Measurements from ENCODE around the gene KIZ. TPM values are rescaled to one million over a fixed set of nuclear protein-coding genes. Genes with fewer than 3 reads are reported as not detected.

The KIZ gene
- total RNA-seq, 2 donors from 2014 or later, result 16.1 to 30.4 TPM

- Histone ChIP-seq H3K27me3 (no peaks in the 10 kb centered on the region), H3K4me3 (no peak overlapping the region), H3K27ac (no peak overlapping the region), H3K9me3 (no peaks in the 10 kb centered on the region), H3K36me3 (no peaks in the 10 kb centered on the region), H3K4me1 (no peaks in the 10 kb centered on the region)
- DNase-seq (ENCODE audit: low spot score), result no peak
- TF ChIP-seq CTCF (IDR thresholded peaks at IDR 0.05), result no peak
These were observed 7.7 kb upstream of the KIZ start for GRCh38 chr20:21118138-21118537.

GRCh38 chr20:21118782-21119181 is 7.1 kb upstream of the KIZ start:
- Histone ChIP-seq H3K27ac (no peak overlapping the region), H3K4me1 (no peaks in the 10 kb centered on the region), H3K9me3 (no peaks in the 10 kb centered on the region), H3K36me3 (no peaks in the 10 kb centered on the region), H3K4me3 (no peak overlapping the region), H3K27me3 (no peaks in the 10 kb centered on the region)
- no peak for DNase-seq (ENCODE audit: low spot score)
- no peak for TF ChIP-seq CTCF (IDR thresholded peaks at IDR 0.05)

GRCh38 chr20:21124190-21124589 is 1.7 kb upstream of the KIZ start:
- no peaks in the 10 kb centered on the region for H3K9me3 ChIP-seq
- TF ChIP-seq CTCF (IDR thresholded peaks at IDR 0.05), result no peak
- H3K4me3 ChIP-seq, result no peak overlapping the region
- no peaks in the 10 kb centered on the region for H3K36me3 ChIP-seq
- H3K4me1 ChIP-seq, result peaks cover 0 to 10% of the 10 kb centered on the region in 2 donors
- H3K27me3 ChIP-seq, result no peaks in the 10 kb centered on the region
- no peak for DNase-seq (ENCODE audit: low spot score)
- H3K27ac ChIP-seq, result no peak overlapping the region

GRCh38 chr20:21125072-21125848 is 622 bp upstream of the KIZ start:
- H3K9me3 ChIP-seq, result no peaks in the 10 kb centered on the region
- no peak for TF ChIP-seq CTCF (IDR thresholded peaks at IDR 0.05)
- H3K4me3 ChIP-seq, result peak overlapping the region; percentile 88 to 100
- DNase-seq (ENCODE audit: low spot score), result no peak
- no peaks in the 10 kb centered on the region for H3K27me3 ChIP-seq
- H3K27ac ChIP-seq, result peak overlapping the region; percentile 83 to 93
- no peaks in the 10 kb centered on the region for H3K36me3 ChIP-seq
- peaks cover 0 to 10% of the 10 kb centered on the region in 2 donors for H3K4me1 ChIP-seq

GRCh38 chr20:21126581-21126870 is 644 bp downstream of the KIZ start:
- Histone ChIP-seq H3K4me1 (peaks cover 0 to 10% of the 10 kb centered on the region in 2 donors), H3K27me3 (no peaks in the 10 kb centered on the region), H3K27ac (peak overlapping the region; percentile 77 to 93), H3K4me3 (peak overlapping the region; percentile 88 to 100), H3K36me3 (no peaks in the 10 kb centered on the region), H3K9me3 (no peaks in the 10 kb centered on the region)
- no peak for TF ChIP-seq CTCF (IDR thresholded peaks at IDR 0.05)
- DNase-seq (ENCODE audit: low spot score), result no peak

Measured in right atrium auricular region (tissue), 2 donors.